Activated CD4-positive, CD25-positive, alpha-beta regulatory T cell treated with anti-CD3 and anti-CD28 coated beads, Interleukin-2, amount 50 U/mL, for 24 hours (primary cell): ENCODE results near the gene MOB3B.
A peak's percentile ranks its signal among the peaks of the same experiment; 100 is the strongest.
"Not testable (repeated sequence)": the region's sequence is repeated elsewhere in the genome, so short reads cannot be mapped to it uniquely, and the experiment has no call there.

Source experiments
- ATAC-seq, 2 donors: fragments of 150-1000 bp; cut with Tn5 transposase; one replicate each; pipeline ENCODE4 v1.10.0; 2021; ENCODE audit warnings: mild to moderate bottlenecking in 1 of 2, moderate library complexity in 1 of 2

The MOB3B gene

GRCh38 chr9:27473111-27473529, 56.5 kb downstream of the MOB3B start:
- no peak for ATAC-seq

GRCh38 chr9:27472195-27472594, 57.4 kb downstream of the MOB3B start:
- no peak for ATAC-seq

GRCh38 chr9:27471789-27472188, 57.8 kb downstream of the MOB3B start:
- ATAC-seq, result no peak

- ATAC-seq, result no peak
Measured at GRCh38 chr9:27471366-27471765, 58.2 kb downstream of the MOB3B start.

- ATAC-seq, result no peak
Measured at GRCh38 chr9:27470291-27470856, 59.2 kb downstream of the MOB3B start.

GRCh38 chr9:27469550-27469949, 60.1 kb downstream of the MOB3B start:
- ATAC-seq, result no peak

- ATAC-seq, result peak in 1 of 2 donors; percentile 20
Measured at GRCh38 chr9:27468462-27469110, 61.0 kb downstream of the MOB3B start.

GRCh38 chr9:27468000-27468399, 61.6 kb downstream of the MOB3B start:
- ATAC-seq, result no peak

GRCh38 chr9:27467486-27467885, 62.1 kb downstream of the MOB3B start:
- no peak for ATAC-seq

- not testable (repeated sequence) for ATAC-seq
Measured at GRCh38 chr9:27466516-27466915, 63.1 kb downstream of the MOB3B start.

GRCh38 chr9:27464950-27465349, 64.7 kb downstream of the MOB3B start:
- ATAC-seq, result not testable (repeated sequence)

- ATAC-seq, result no peak
Measured at GRCh38 chr9:27462846-27463245, 66.8 kb downstream of the MOB3B start.

GRCh38 chr9:27462434-27462833, 67.2 kb downstream of the MOB3B start:
- ATAC-seq, result no peak

- peak in 1 of 2 donors; percentile 30 for ATAC-seq
Measured at GRCh38 chr9:27460226-27461023, 69.2 kb downstream of the MOB3B start.

- ATAC-seq, result no peak
Measured at GRCh38 chr9:27457445-27457844, 72.2 kb downstream of the MOB3B start.

- no peak for ATAC-seq
Measured at GRCh38 chr9:27453860-27454553, 75.6 kb downstream of the MOB3B start.

- ATAC-seq, result no peak
Measured at GRCh38 chr9:27451207-27451797, 78.3 kb downstream of the MOB3B start.

GRCh38 chr9:27450752-27451151, 78.9 kb downstream of the MOB3B start:
- no peak for ATAC-seq

GRCh38 chr9:27448356-27448755, 81.3 kb downstream of the MOB3B start:
- ATAC-seq, result not testable (repeated sequence)

GRCh38 chr9:27447031-27447683, 82.5 kb downstream of the MOB3B start:
- no peak for ATAC-seq

- no peak for ATAC-seq
Measured at GRCh38 chr9:27445688-27446087, 83.9 kb downstream of the MOB3B start.

GRCh38 chr9:27445057-27445595, 84.5 kb downstream of the MOB3B start:
- no peak for ATAC-seq
